PC-9 (cell line): ENCODE results near the gene SLC6A9. TPM values are rescaled to one million over a fixed set of nuclear protein-coding genes. Genes with fewer than 3 reads are reported as not detected.

Source experiments
- BruUV-seq: library from RNA; stranded (reverse); fragments of 400-500 nt; replicated peaks from 2 replicates; lab custom pipeline; 2021; lab: Mats Ljungman, UMichigan
- CTCF ChIA-PET: fragments of 300-600 bp; sonication (Branson Sonifier 250); formaldehyde crosslinking; loops from one replicate; lab custom pipeline; 2022; ENCODE audit warnings: antibody characterized with exemption; lab: Charles Lee
- POLR2A ChIA-PET: fragments of 300-600 bp; sonication (Branson Sonifier 250); formaldehyde crosslinking; loops from one replicate; lab custom pipeline; 2022; ENCODE audit warnings: antibody characterized with exemption; ENCODE audit not compliant: unreplicated experiment; lab: Charles Lee
- DNase-seq, 2 experiments: peaks; one replicate each; pipeline versions ENCODE4 v3.0.0 to v3.0.0-alpha.2; 2015 to 2022; ENCODE audit warnings: mixed read lengths in 1 of 2
- H2AFZ ChIP-seq: fragments of 200-600 bp; sonication (generic); 2 replicates; pipeline ENCODE4 v1.8.1; 2017; ENCODE audit warnings: antibody characterized with exemption
- H3F3A ChIP-seq: fragments of 200-600 bp; sonication (generic); 2 replicates; pipeline ENCODE4 v1.8.1; 2017; ENCODE audit warnings: antibody characterized with exemption, mild to moderate bottlenecking, low read depth; ENCODE audit not compliant: insufficient read depth
- H3K27ac ChIP-seq: fragments of 200-600 bp; sonication (generic); 2 replicates; pipeline ENCODE4 v1.6.1; 2016; ENCODE audit warnings: mixed run types
- H3K27me3 ChIP-seq: fragments of 200-600 bp; sonication (generic); 2 replicates; pipeline ENCODE4 v1.6.1; 2016; ENCODE audit warnings: low read depth, mixed run types; ENCODE audit not compliant: insufficient read depth
- H3K36me3 ChIP-seq: fragments of 200-600 bp; sonication (generic); 2 replicates; pipeline ENCODE4 v1.6.1; 2016; ENCODE audit warnings: low read depth, mixed run types
- H3K4me1 ChIP-seq: fragments of 200-600 bp; sonication (generic); replicated peaks from 2 replicates; pipeline ENCODE4 v1.6.1; 2016; ENCODE audit warnings: mixed run types; ENCODE audit not compliant: insufficient read depth
- H3K4me2 ChIP-seq: fragments of 200-600 bp; sonication (generic); 2 replicates; pipeline ENCODE4 v1.6.1; 2017; ENCODE audit warnings: mixed run types
- H3K4me3 ChIP-seq: fragments of 200-600 bp; sonication (generic); 2 replicates; pipeline ENCODE4 v1.6.1; 2016; ENCODE audit warnings: mixed run types
- H3K79me2 ChIP-seq: fragments of 200-600 bp; sonication (generic); 2 replicates; pipeline ENCODE4 v1.6.1; 2017; ENCODE audit warnings: low read depth, mixed run types
- H3K9me2 ChIP-seq: fragments of 200-600 bp; sonication (generic); 2 replicates; pipeline ENCODE4 v1.8.1; 2017; ENCODE audit warnings: mild to moderate bottlenecking; ENCODE audit not compliant: insufficient read depth
- H3K9me3 ChIP-seq: fragments of 200-600 bp; sonication (generic); 2 replicates; pipeline ENCODE4 v1.8.1; 2016; ENCODE audit warnings: low read depth; ENCODE audit not compliant: insufficient read depth
- H4K20me1 ChIP-seq: fragments of 200-600 bp; sonication (generic); 2 replicates; pipeline ENCODE4 v1.8.1; 2017; ENCODE audit not compliant: insufficient read depth
- EZH2 ChIP-seq: fragments of 200-600 bp; sonication (generic); IDR thresholded peaks from 2 replicates; pipeline ENCODE4 v1.8.0; 2017; ENCODE audit warnings: antibody characterized with exemption, low read depth
- intact Hi-C: fragments of 100-400 bp; cut with micrococcal nuclease; formaldehyde crosslinking; loops from one replicate; pipeline ENCODE4 v1.10.0; 2022; ENCODE audit not compliant: unreplicated experiment
- total RNA-seq: library from RNA; stranded (reverse); gene quantifications from 2 replicates; pipeline ENCODE4 v1.2.3, GENCODE V29; 2021
- TF ChIP-seq, protein P1 (sequence below): fragments of 200-600 bp; sonication (generic); conservative IDR thresholded peaks from 2 replicates; pipeline ENCODE4 v1.6.1; 2017; ENCODE audit warnings: mixed run types, antibody characterized with exemption, mild to moderate bottlenecking, moderate library complexity

Gene SLC6A9
- total RNA-seq, 1 experiment from 2014 or later = 70.1 TPM

DNA sequence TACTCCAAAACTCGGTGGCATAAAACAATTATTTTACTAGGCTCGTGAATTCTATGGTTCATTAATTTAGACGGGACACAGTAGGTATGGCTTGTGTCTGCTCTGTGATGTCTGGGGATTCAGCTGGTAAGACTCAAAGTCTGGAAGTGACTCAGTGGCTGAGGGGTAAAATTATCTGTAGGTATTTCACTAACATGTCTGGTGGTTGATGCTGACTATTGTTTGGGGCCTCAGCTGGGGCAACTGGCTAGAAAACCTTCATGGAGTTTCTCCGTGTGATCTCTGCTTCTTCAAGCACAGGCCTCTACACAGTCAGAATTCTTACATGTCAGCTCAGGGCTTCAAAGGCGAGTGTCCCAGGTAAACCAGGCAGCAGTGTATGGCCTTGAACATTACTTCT, 46.2 kb upstream of the SLC6A9 start:
- Histone ChIP-seq H3K27ac (no peak overlapping the region), H3K79me2 (no peaks in the 10 kb centered on the region), H3K4me1 (no peaks in the 10 kb centered on the region), H3K4me2 (no peak overlapping the region), H4K20me1 (no peaks in the 10 kb centered on the region), H3F3A (no peaks in the 10 kb centered on the region), H3K9me2 (no peaks in the 10 kb centered on the region), H2AFZ (no peak overlapping the region), H3K36me3 (no peaks in the 10 kb centered on the region), H3K27me3 (no peaks in the 10 kb centered on the region), H3K9me3 (no peaks in the 10 kb centered on the region), H3K4me3 (no peak overlapping the region)
- ChIA-PET POLR2A (no interaction called here), CTCF (no interaction called here)
- BruUV-seq = no TSS peak
- DNase-seq = no peak
- TF ChIP-seq, protein P1, sequence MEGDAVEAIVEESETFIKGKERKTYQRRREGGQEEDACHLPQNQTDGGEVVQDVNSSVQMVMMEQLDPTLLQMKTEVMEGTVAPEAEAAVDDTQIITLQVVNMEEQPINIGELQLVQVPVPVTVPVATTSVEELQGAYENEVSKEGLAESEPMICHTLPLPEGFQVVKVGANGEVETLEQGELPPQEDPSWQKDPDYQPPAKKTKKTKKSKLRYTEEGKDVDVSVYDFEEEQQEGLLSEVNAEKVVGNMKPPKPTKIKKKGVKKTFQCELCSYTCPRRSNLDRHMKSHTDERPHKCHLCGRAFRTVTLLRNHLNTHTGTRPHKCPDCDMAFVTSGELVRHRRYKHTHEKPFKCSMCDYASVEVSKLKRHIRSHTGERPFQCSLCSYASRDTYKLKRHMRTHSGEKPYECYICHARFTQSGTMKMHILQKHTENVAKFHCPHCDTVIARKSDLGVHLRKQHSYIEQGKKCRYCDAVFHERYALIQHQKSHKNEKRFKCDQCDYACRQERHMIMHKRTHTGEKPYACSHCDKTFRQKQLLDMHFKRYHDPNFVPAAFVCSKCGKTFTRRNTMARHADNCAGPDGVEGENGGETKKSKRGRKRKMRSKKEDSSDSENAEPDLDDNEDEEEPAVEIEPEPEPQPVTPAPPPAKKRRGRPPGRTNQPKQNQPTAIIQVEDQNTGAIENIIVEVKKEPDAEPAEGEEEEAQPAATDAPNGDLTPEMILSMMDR = no peak
- no peak for TF ChIP-seq EZH2
- intact Hi-C loops = no loop called here

DNA sequence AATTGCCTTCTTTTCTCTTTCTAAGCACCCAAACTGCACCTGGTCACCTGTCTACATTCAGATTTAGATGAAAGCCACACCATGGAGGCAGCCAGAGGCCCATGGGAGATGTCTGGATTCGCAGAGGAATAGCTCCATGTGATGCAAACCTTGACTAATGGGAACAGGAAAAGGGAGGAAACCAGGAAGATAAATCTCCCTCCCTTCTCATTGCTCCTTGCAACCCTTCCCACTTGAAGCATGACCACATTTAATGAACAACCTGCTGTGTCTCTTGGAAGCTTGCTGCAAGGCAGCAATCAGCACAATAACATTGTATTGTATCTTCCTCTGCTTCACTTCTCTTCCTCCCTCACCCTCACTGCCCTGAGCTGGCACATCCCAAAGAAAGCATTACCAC, 44.8 kb upstream of the SLC6A9 start:
- Histone ChIP-seq H4K20me1 (no peaks in the 10 kb centered on the region), H3K4me1 (no peaks in the 10 kb centered on the region), H3K9me2 (no peaks in the 10 kb centered on the region), H3K4me3 (no peak overlapping the region), H3K27ac (no peak overlapping the region), H3F3A (no peaks in the 10 kb centered on the region), H3K9me3 (no peaks in the 10 kb centered on the region), H3K79me2 (no peaks in the 10 kb centered on the region), H3K27me3 (no peaks in the 10 kb centered on the region), H2AFZ (no peak overlapping the region), H3K36me3 (no peaks in the 10 kb centered on the region), H3K4me2 (no peak overlapping the region)
- no TSS peak for BruUV-seq
- no peak for DNase-seq
- TF ChIP-seq, protein P1 = no peak
- no peak for TF ChIP-seq EZH2
- intact Hi-C loops = no loop called here
- POLR2A ChIA-PET = no interaction called here
- CTCF ChIA-PET = interaction anchor here (0.7 kb wide), 1 partner anchor 26 kb away, joined by 3 read pairs; no protein-coding TSS in a partner anchor

DNA sequence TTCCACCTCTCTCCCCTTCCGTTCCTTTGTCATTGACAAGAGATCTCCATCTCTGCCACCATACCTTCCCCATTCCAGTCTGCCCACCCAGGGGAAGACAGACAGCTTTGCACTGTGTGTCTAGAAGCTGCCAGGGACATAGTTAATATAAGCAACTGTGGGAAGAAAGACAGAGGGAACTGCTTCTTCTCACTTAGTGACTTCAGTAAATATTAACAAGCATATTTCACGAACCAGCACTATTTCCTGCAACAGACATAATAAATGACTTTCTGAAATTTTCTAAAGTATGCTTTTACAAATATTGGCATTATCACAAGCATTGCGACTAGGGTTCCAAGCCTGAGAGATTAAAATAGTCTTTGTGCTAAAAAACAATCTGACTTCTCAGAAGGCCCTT, 43.2 kb upstream of the SLC6A9 start:
- no peaks in the 10 kb centered on the region for H3K36me3 ChIP-seq
- no peak overlapping the region for H3K4me2 ChIP-seq
- H3K27me3 ChIP-seq = no peaks in the 10 kb centered on the region
- ChIA-PET CTCF (no interaction called here), POLR2A (no interaction called here)
- DNase-seq = no peak
- no peaks in the 10 kb centered on the region for H3K9me3 ChIP-seq
- no peaks in the 10 kb centered on the region for H3F3A ChIP-seq
- no TSS peak for BruUV-seq
- no peak overlapping the region for H3K27ac ChIP-seq
- H3K79me2 ChIP-seq = no peaks in the 10 kb centered on the region
- intact Hi-C loops = no loop called here
- no peaks in the 10 kb centered on the region for H4K20me1 ChIP-seq
- TF ChIP-seq EZH2 = no peak
- TF ChIP-seq, protein P1 = no peak
- H3K4me1 ChIP-seq = no peaks in the 10 kb centered on the region
- no peak overlapping the region for H3K4me3 ChIP-seq
- no peaks in the 10 kb centered on the region for H3K9me2 ChIP-seq
- no peak overlapping the region for H2AFZ ChIP-seq
